ENCODE measurements around the gene SPATA12.

DNA sequence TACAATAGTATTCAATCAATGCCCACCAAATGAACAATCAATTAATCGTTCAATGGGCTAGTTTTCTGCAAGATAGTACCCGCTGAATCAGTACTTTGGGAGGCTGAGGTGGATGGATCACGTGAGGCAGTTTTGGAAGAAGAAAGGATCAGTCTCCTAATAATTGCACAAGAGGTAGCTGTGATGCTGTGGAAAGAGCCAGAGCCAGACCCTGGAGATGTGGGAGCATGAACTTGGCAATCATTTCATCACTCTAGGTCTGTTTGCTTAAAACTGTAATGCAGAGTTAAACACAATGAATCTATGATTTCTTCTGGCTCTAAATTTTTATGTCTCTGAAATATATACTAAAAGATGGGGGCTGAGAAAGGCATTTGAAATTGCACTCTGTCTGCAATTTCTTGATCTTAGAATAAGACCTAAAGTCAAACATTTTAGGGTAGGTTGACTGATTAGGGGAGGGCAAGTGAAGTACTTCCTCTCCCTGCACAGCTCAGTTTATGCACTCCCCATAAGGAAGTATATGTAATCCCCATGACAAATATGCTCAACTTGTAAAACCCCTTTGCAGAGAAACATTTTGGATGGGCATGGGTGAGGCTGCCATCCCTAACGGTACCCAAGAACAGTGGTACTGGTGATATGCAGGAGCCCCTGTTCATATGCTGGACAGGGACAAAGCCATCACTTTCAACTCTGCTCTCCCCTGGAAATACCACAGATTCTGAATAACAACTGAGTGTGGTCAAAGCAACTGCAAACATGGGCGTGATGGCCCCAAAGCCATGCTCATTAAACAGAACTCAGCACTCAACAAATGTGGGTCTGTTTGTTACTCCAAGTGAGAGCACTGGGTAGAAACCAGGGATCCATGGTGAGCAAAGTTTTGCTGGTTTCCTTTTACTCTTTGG lies 28.6 kb upstream of the SPATA12 start:
- TF ChIP-seq POLR2A (IDR thresholded peaks at IDR 0.05), result no peak
- TF ChIP-seq, protein P1, sequence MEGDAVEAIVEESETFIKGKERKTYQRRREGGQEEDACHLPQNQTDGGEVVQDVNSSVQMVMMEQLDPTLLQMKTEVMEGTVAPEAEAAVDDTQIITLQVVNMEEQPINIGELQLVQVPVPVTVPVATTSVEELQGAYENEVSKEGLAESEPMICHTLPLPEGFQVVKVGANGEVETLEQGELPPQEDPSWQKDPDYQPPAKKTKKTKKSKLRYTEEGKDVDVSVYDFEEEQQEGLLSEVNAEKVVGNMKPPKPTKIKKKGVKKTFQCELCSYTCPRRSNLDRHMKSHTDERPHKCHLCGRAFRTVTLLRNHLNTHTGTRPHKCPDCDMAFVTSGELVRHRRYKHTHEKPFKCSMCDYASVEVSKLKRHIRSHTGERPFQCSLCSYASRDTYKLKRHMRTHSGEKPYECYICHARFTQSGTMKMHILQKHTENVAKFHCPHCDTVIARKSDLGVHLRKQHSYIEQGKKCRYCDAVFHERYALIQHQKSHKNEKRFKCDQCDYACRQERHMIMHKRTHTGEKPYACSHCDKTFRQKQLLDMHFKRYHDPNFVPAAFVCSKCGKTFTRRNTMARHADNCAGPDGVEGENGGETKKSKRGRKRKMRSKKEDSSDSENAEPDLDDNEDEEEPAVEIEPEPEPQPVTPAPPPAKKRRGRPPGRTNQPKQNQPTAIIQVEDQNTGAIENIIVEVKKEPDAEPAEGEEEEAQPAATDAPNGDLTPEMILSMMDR (IDR thresholded peaks at IDR 0.05), result no peak
- TF ChIP-seq EP300 (IDR thresholded peaks at IDR 0.05; ENCODE audit: low read depth), result no peak
- no peak for TF ChIP-seq POLR2AphosphoS5 (IDR thresholded peaks at IDR 0.05)
